Measurements from ENCODE around the gene BNIP1.

Gene BNIP1

GRCh38 chr5:173202266-173202875 lies 58.0 kb downstream of the BNIP1 start (continued):
- TF ChIP-seq ZNF239 (tag by site-specific recombination; IDR thresholded peaks at IDR 0.05), result no peak
- TF ChIP-seq ZBTB7A (tag by site-specific recombination; IDR thresholded peaks at IDR 0.05; ENCODE audit: low read depth), result no peak
- no peak for TF ChIP-seq ZNF621 (tag by site-specific recombination; IDR thresholded peaks at IDR 0.05)
- no peak for TF ChIP-seq GLIS2 (tag by site-specific recombination; IDR thresholded peaks at IDR 0.05)
- TF ChIP-seq ZNF2 (tag by site-specific recombination; IDR thresholded peaks at IDR 0.05), result no peak
- no peak for TF ChIP-seq EGR2 (tag by site-specific recombination; IDR thresholded peaks at IDR 0.05; ENCODE audit: low read depth)
- TF ChIP-seq ZNF302 (tag by site-specific recombination; IDR thresholded peaks at IDR 0.05; ENCODE audit: low read depth), result no peak

GRCh38 chr5:173204185-173204979 lies 60.1 kb downstream of the BNIP1 start:
- POLR2A ChIA-PET, result interaction anchor here (0.6 to 0.7 kb wide), 2 partner anchors 146 to 548 kb away, joined by 4 to 7 read pairs; no protein-coding TSS in a partner anchor

GRCh38 chr5:173205916-173206315 lies 61.6 kb downstream of the BNIP1 start:
- H3K36me3 ChIP-seq (ENCODE audit: control insufficient read depth in 2 of 2, insufficient read depth in 1 of 2, low read length in 2 of 2), result no peaks in the 10 kb centered on the region
- CTCF ChIA-PET, result interaction anchor here (0.6 to 1.2 kb wide), 2 partner anchors 79 to 914 kb away, joined by 3 read pairs; no protein-coding TSS in a partner anchor
- no peak for TF ChIP-seq ZNF623 (tag by site-specific recombination; IDR thresholded peaks at IDR 0.05)
- TF ChIP-seq ZNF404 (tag by site-specific recombination; IDR thresholded peaks at IDR 0.05), result no peak
- no peak for TF ChIP-seq ZNF837 (tag by site-specific recombination; IDR thresholded peaks at IDR 0.05)
- TF ChIP-seq TRIM28 (IDR thresholded peaks at IDR 0.05; ENCODE audit: borderline replicate concordance, low read length), result no peak
- no peak for TF ChIP-seq YY1 (tag by site-specific recombination; IDR thresholded peaks at IDR 0.05)
- no peak for TF ChIP-seq ZNF658 (tag by site-specific recombination; IDR thresholded peaks at IDR 0.05)
- no peak for TF ChIP-seq PBX3 (CRISPR knock-in tag; IDR thresholded peaks at IDR 0.05)
- no peak for TF ChIP-seq ZNF843 (tag by site-specific recombination; IDR thresholded peaks at IDR 0.05)
- TF ChIP-seq ZNF624 (tag by site-specific recombination; IDR thresholded peaks at IDR 0.05), result no peak
- TF ChIP-seq ZNF112 (tag by site-specific recombination; IDR thresholded peaks at IDR 0.05), result no peak

More at GRCh38 chr5:173204185-173204979, 60.1 kb downstream of the BNIP1 start:
- TF ChIP-seq ZNF350 (tag by site-specific recombination; IDR thresholded peaks at IDR 0.05) (no peak), ZNF140 (tag by site-specific recombination; IDR thresholded peaks at IDR 0.05) (0 out of 2 replicates have a peak, but pooled peaks have one; percentile 9), GFI1B (tag by site-specific recombination; IDR thresholded peaks at IDR 0.05) (no peak), ZNF660 (tag by site-specific recombination; IDR thresholded peaks at IDR 0.05) (peak; percentile 37; the same call in 1 of the 2 replicates), ZNF366 (tag by site-specific recombination; conservative IDR thresholded peaks at IDR 0.05) (peak; percentile 85), ZNF2 (tag by site-specific recombination; IDR thresholded peaks at IDR 0.05) (no peak), ZNF23 (tag by site-specific recombination; IDR thresholded peaks at IDR 0.05; ENCODE audit: borderline replicate concordance) (no peak), ZNF146 (tag by site-specific recombination; IDR thresholded peaks at IDR 0.05) (peak; percentile 99), ZNF580 (tag by site-specific recombination; IDR thresholded peaks at IDR 0.05) (peak; percentile 94), ZNF664 (tag by site-specific recombination; IDR thresholded peaks at IDR 0.05) (peak; percentile 90), ZNF654 (tag by site-specific recombination; IDR thresholded peaks at IDR 0.05; ENCODE audit: low read depth) (peak; percentile 39)
- TF ChIP-seq, protein P1, sequence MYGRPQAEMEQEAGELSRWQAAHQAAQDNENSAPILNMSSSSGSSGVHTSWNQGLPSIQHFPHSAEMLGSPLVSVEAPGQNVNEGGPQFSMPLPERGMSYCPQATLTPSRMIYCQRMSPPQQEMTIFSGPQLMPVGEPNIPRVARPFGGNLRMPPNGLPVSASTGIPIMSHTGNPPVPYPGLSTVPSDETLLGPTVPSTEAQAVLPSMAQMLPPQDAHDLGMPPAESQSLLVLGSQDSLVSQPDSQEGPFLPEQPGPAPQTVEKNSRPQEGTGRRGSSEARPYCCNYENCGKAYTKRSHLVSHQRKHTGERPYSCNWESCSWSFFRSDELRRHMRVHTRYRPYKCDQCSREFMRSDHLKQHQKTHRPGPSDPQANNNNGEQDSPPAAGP (tag by site-specific recombination; IDR thresholded peaks at IDR 0.05), result no peak
- TF ChIP-seq, protein P2, sequence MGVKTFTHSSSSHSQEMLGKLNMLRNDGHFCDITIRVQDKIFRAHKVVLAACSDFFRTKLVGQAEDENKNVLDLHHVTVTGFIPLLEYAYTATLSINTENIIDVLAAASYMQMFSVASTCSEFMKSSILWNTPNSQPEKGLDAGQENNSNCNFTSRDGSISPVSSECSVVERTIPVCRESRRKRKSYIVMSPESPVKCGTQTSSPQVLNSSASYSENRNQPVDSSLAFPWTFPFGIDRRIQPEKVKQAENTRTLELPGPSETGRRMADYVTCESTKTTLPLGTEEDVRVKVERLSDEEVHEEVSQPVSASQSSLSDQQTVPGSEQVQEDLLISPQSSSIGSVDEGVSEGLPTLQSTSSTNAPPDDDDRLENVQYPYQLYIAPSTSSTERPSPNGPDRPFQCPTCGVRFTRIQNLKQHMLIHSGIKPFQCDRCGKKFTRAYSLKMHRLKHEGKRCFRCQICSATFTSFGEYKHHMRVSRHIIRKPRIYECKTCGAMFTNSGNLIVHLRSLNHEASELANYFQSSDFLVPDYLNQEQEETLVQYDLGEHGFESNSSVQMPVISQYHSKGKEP (tag by site-specific recombination; IDR thresholded peaks at IDR 0.05), result peak; percentile 84
- TF ChIP-seq, protein P3, sequence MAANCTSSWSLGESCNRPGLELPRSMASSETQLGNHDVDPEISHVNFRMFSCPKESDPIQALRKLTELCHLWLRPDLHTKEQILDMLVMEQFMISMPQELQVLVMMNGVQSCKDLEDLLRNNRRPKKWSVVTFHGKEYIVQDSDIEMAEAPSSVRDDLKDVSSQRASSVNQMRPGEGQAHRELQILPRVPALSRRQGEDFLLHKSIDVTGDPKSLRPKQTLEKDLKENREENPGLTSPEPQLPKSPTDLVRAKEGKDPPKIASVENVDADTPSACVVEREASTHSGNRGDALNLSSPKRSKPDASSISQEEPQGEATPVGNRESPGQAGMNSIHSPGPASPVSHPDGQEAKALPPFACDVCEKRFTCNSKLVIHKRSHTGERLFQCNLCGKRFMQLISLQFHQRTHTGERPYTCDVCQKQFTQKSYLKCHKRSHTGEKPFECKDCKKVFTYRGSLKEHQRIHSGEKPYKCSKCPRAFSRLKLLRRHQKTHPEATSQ (tag by site-specific recombination; IDR thresholded peaks at IDR 0.05), result 0 out of 2 replicates have a peak, but pooled peaks have one; percentile 25
- no peaks in the 10 kb centered on the region for H3K36me3 ChIP-seq (ENCODE audit: control insufficient read depth in 2 of 2, insufficient read depth in 1 of 2, low read length in 2 of 2)
- H3K4me3 ChIP-seq (ENCODE audit: low read depth, low read length), result no peak overlapping the region
- no peak overlapping the region for H3K27ac ChIP-seq (ENCODE audit: extremely low read depth, low read depth, low read length)
- H3K9me3 ChIP-seq (ENCODE audit: control insufficient read depth, insufficient read depth, low read depth, low read length), result no peaks in the 10 kb centered on the region
- H3K4me1 ChIP-seq (ENCODE audit: control insufficient read depth, insufficient read depth, low read length), result no peaks in the 10 kb centered on the region
- CTCF ChIA-PET, result interaction anchor here (0.7 to 0.8 kb wide), 3 partner anchors 36 to 527 kb away, joined by 3 to 4 read pairs (median 4); no protein-coding TSS in a partner anchor

More at GRCh38 chr5:173205916-173206315, 61.6 kb downstream of the BNIP1 start:
- H3K27ac ChIP-seq (ENCODE audit: extremely low read depth, low read depth, low read length), result no peak overlapping the region
- no peak overlapping the region for H3K4me3 ChIP-seq (ENCODE audit: low read depth, low read length)
- H3K9me3 ChIP-seq (ENCODE audit: control insufficient read depth, insufficient read depth, low read depth, low read length), result no peaks in the 10 kb centered on the region
- POLR2A ChIA-PET, result no interaction called here
- H3K4me1 ChIP-seq (ENCODE audit: control insufficient read depth, insufficient read depth, low read length), result no peaks in the 10 kb centered on the region

Data from HEK293 (cell line).